Uterus (tissue), 2 donors: Measurements from ENCODE around the gene PPM1H.

Experiments
- POLR2A ChIP-seq, 2 donors: fragments of 450-650 bp; IDR thresholded peaks; one replicate each; pipeline ENCODE4 v1.6.1; 2016; ENCODE audit warnings: antibody characterized with exemption in 2 of 2, mild to moderate bottlenecking in 1 of 2, moderate library complexity in 1 of 2
- TF ChIP-seq, protein P1 (sequence below), 4 experiments: fragments of 200-600 bp in 2 of 4; fragments of 450-650 bp in 2 of 4; sonication (generic) in 2 of 4; IDR thresholded peaks; one replicate each; pipeline ENCODE4 v1.5.1; 2016 to 2019; ENCODE audit warnings: antibody characterized with exemption in 4 of 4, mild to moderate bottlenecking in 2 of 4, moderate library complexity in 1 of 4

DNA sequence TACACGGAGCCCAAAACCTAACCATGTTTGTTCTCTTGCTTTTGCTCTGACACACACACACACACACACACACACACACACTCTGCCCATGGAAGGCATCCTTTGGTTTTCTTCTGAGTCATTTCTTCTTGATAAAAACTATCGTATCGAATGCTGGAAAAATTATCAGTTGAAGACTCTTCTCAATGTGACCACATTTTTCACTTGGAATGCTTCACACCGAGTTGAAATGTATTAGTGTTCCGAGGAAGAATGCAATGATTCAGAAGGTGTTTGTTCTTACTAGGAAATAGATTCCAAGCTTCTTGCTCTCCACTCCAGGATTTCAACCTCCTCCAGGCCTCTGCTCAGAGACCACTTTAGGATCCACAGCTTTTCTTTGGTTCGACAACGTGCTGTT is 242.1 kb downstream of the PPM1H start:
- TF ChIP-seq, protein P1, sequence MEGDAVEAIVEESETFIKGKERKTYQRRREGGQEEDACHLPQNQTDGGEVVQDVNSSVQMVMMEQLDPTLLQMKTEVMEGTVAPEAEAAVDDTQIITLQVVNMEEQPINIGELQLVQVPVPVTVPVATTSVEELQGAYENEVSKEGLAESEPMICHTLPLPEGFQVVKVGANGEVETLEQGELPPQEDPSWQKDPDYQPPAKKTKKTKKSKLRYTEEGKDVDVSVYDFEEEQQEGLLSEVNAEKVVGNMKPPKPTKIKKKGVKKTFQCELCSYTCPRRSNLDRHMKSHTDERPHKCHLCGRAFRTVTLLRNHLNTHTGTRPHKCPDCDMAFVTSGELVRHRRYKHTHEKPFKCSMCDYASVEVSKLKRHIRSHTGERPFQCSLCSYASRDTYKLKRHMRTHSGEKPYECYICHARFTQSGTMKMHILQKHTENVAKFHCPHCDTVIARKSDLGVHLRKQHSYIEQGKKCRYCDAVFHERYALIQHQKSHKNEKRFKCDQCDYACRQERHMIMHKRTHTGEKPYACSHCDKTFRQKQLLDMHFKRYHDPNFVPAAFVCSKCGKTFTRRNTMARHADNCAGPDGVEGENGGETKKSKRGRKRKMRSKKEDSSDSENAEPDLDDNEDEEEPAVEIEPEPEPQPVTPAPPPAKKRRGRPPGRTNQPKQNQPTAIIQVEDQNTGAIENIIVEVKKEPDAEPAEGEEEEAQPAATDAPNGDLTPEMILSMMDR (IDR thresholded peaks at IDR 0.05): no peak
- no peak for TF ChIP-seq POLR2A (IDR thresholded peaks at IDR 0.05)
